Sigmoid colon (tissue), 7 donors: ENCODE data around the gene KIF3C. TPM values are rescaled to one million over a fixed set of nuclear protein-coding genes. Genes with fewer than 3 reads are reported as not detected.
"Not testable (repeated sequence)": the region's sequence is repeated elsewhere in the genome, so short reads cannot be mapped to it uniquely, and the experiment has no call there.

ENCODE experiments used
- DNase-seq: peaks from one replicate; pipeline ENCODE4 v3.0.0-alpha.2; 2019
- H3K27ac ChIP-seq, 4 donors: fragments of 200-600 bp; sonication (generic); one replicate each; pipeline ENCODE4 v1.5.1; 2016 to 2019; ENCODE audit warnings: mild to moderate bottlenecking in 1 of 4
- H3K27me3 ChIP-seq, 3 donors: fragments of 200-600 bp; sonication (generic); one replicate each; pipeline ENCODE4 v1.5.1; 2019; ENCODE audit warnings: mild to moderate bottlenecking in 1 of 3
- H3K36me3 ChIP-seq, 4 donors: fragments of 200-600 bp; sonication (generic); one replicate each; pipeline ENCODE4 v1.5.1; 2016 to 2019
- H3K4me1 ChIP-seq, 4 donors: fragments of 200-600 bp; sonication (generic); one replicate each; pipeline ENCODE4 v1.5.1; 2017 to 2019
- H3K4me3 ChIP-seq, 4 donors: fragments of 200-600 bp; sonication (generic); one replicate each; pipeline ENCODE4 v1.5.1; 2017 to 2019; ENCODE audit warnings: mild to moderate bottlenecking in 2 of 4, moderate library complexity in 1 of 4
- H3K9me3 ChIP-seq, 4 donors: fragments of 200-600 bp in 3 of 4; sonication (generic) in 3 of 4; one replicate each; pipeline versions ENCODE4 v1.5.1 to v1.6.1; 2013 to 2019
- EP300 ChIP-seq, 4 donors: sonication (generic); formaldehyde crosslinking; IDR thresholded peaks; one replicate each; pipeline ENCODE4 v1.6.1; 2017; ENCODE audit warnings: antibody characterized with exemption in 4 of 4
- POLR2A ChIP-seq, 2 donors: fragments of 450-650 bp; IDR thresholded peaks; one replicate each; pipeline ENCODE4 v1.6.1; 2016; ENCODE audit warnings: antibody characterized with exemption in 2 of 2, mild to moderate bottlenecking in 2 of 2, moderate library complexity in 2 of 2
- POLR2AphosphoS5 ChIP-seq, 4 donors: sonication (generic); formaldehyde crosslinking; IDR thresholded peaks; one replicate each; pipeline ENCODE4 v1.6.1; 2017; ENCODE audit warnings: antibody characterized with exemption in 4 of 4
- WGBS, 2 donors: extraction: QIAGEN DNeasy Blood & Tissue Kit; methylation state at CpG; one replicate each; pipeline ENCODE4 v1.1.7; 2013; 5-methylcytosine and 5-hydroxymethylcytosine counted together
- intact Hi-C: fragments of 100-400 bp; cut with DNase I; formaldehyde crosslinking; loops from one replicate; pipeline ENCODE4 v1.15.1; 2023
- polyA plus RNA-seq, 3 donors: library from polyadenylated mRNA; stranded (reverse); fragments of 200-250 nt; gene quantifications; one replicate each; pipeline ENCODE4 v1.2.3, GENCODE V29; 2013
- total RNA-seq, 4 donors: library from RNA; depleted of rRNA; stranded (reverse); fragments of >200 nt; gene quantifications; one replicate each; pipeline ENCODE4 v1.1.0, GENCODE V29; 2016
- TF ChIP-seq, protein P1 (sequence below), 4 experiments: fragments of 450-650 bp in 3 of 4; fragments of 200-600 bp in 1 of 4; IDR thresholded peaks; one replicate each; pipeline ENCODE4 v1.5.1; 2016 to 2019; ENCODE audit warnings: antibody characterized with exemption in 4 of 4, mild to moderate bottlenecking in 3 of 4, moderate library complexity in 2 of 4
- donor health status: healthy with polysubstance abuse.
- donor health status: Bipolar disorder and iron deficiency.
- donor health status: healthy.

KIF3C gene
- total and polyA plus RNA-seq, 7 donors, result 0.69 to 12.5 (median 5.7) TPM

GRCh38 chr2:25971596-25971995, 10.7 kb downstream of the KIF3C start:
- Histone ChIP-seq H3K9me3 (no peaks in the 10 kb centered on the region), H3K27ac (no peak overlapping the region), H3K4me1 (peaks cover 0 to under 1% (median 0%) of the 10 kb centered on the region in 4 donors), H3K27me3 (no peaks in the 10 kb centered on the region), H3K4me3 (no peak overlapping the region), H3K36me3 (no peaks in the 10 kb centered on the region)
- intact Hi-C loops, result no loop called here
- no peak for DNase-seq
- no peak for TF ChIP-seq POLR2A (IDR thresholded peaks at IDR 0.05)
- no peak for TF ChIP-seq POLR2AphosphoS5 (IDR thresholded peaks at IDR 0.05)
- TF ChIP-seq, protein P1, sequence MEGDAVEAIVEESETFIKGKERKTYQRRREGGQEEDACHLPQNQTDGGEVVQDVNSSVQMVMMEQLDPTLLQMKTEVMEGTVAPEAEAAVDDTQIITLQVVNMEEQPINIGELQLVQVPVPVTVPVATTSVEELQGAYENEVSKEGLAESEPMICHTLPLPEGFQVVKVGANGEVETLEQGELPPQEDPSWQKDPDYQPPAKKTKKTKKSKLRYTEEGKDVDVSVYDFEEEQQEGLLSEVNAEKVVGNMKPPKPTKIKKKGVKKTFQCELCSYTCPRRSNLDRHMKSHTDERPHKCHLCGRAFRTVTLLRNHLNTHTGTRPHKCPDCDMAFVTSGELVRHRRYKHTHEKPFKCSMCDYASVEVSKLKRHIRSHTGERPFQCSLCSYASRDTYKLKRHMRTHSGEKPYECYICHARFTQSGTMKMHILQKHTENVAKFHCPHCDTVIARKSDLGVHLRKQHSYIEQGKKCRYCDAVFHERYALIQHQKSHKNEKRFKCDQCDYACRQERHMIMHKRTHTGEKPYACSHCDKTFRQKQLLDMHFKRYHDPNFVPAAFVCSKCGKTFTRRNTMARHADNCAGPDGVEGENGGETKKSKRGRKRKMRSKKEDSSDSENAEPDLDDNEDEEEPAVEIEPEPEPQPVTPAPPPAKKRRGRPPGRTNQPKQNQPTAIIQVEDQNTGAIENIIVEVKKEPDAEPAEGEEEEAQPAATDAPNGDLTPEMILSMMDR (IDR thresholded peaks at IDR 0.05), result no peak
- no peak for TF ChIP-seq EP300 (IDR thresholded peaks at IDR 0.05)
- 79 to 95% methylated on average over 3 of the region's 3 CpGs for WGBS, 2 donors

GRCh38 chr2:25966531-25967270, 15.6 kb downstream of the KIF3C start:
- intact Hi-C loops, result no loop called here
- TF ChIP-seq POLR2AphosphoS5 (IDR thresholded peaks at IDR 0.05) (no peak), EP300 (IDR thresholded peaks at IDR 0.05) (no peak), POLR2A (IDR thresholded peaks at IDR 0.05) (no peak)
- TF ChIP-seq, protein P1 (IDR thresholded peaks at IDR 0.05), result no peak
- H3K9me3 ChIP-seq, result no peaks in the 10 kb centered on the region
- H3K27me3 ChIP-seq, result no peaks in the 10 kb centered on the region
- WGBS, 2 donors, result 89 to 93% methylated on average over 7 of the region's 7 CpGs
- no peaks in the 10 kb centered on the region for H3K4me1 ChIP-seq
- no peak overlapping the region for H3K4me3 ChIP-seq
- no peak for DNase-seq
- H3K27ac ChIP-seq, result no peak overlapping the region
- H3K36me3 ChIP-seq, result no peaks in the 10 kb centered on the region

GRCh38 chr2:25964891-25965290, 17.4 kb downstream of the KIF3C start:
- Histone ChIP-seq H3K4me1 (no peaks in the 10 kb centered on the region), H3K9me3 (no peaks in the 10 kb centered on the region), H3K27ac (no peak overlapping the region), H3K4me3 (no peak overlapping the region), H3K27me3 (no peaks in the 10 kb centered on the region), H3K36me3 (no peaks in the 10 kb centered on the region)
- TF ChIP-seq EP300 (IDR thresholded peaks at IDR 0.05), result no peak
- TF ChIP-seq, protein P1 (IDR thresholded peaks at IDR 0.05), result no peak
- TF ChIP-seq POLR2A (IDR thresholded peaks at IDR 0.05), result no peak
- TF ChIP-seq POLR2AphosphoS5 (IDR thresholded peaks at IDR 0.05), result no peak
- 91 to 93% methylated on average over 7 of the region's 7 CpGs for WGBS, 2 donors
- intact Hi-C loops, result no loop called here
- DNase-seq, result no peak

DNA sequence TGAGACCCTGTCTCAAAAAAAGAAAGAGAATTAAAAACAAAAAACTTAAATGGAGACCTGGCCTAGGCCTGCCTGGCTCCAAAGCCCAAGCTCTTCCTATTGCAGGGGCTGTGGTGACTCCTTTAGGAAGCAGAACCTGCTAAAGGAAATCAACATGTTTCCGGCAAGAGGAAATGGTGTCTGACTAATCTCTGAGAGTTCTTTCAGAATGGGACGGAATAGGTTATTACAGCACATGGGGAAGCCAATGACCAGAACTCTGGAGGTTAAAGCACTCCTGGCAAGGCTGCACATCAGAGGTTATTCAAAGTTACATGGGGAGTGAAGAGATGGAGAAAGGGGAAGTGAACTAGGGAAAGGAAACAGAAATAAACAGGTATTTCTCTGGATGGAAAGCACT, 21.4 kb downstream of the KIF3C start:
- DNase-seq, result no peak
- TF ChIP-seq POLR2AphosphoS5 (IDR thresholded peaks at IDR 0.05) (peak in 1 of 4 donors; percentile 15), POLR2A (IDR thresholded peaks at IDR 0.05) (no peak)
- peaks cover 0 to 3% (median 0%) of the 10 kb centered on the region in 4 donors for H3K36me3 ChIP-seq
- H3K27me3 ChIP-seq, result no peaks in the 10 kb centered on the region
- intact Hi-C loops, result no loop called here
- no peaks in the 10 kb centered on the region for H3K4me1 ChIP-seq
- no peaks in the 10 kb centered on the region for H3K9me3 ChIP-seq
- 62 to 83% methylated on average over 2 of the region's 2 CpGs for WGBS, 2 donors
- no peak overlapping the region for H3K4me3 ChIP-seq
- no peak overlapping the region for H3K27ac ChIP-seq

- no peaks in the 10 kb centered on the region for H3K4me1 ChIP-seq
- no peak overlapping the region for H3K4me3 ChIP-seq
- no peak for TF ChIP-seq EP300 (IDR thresholded peaks at IDR 0.05)
- TF ChIP-seq POLR2AphosphoS5 (IDR thresholded peaks at IDR 0.05), result no peak
- TF ChIP-seq, protein P1 (IDR thresholded peaks at IDR 0.05), result no peak
- no peak for TF ChIP-seq POLR2A (IDR thresholded peaks at IDR 0.05)
- intact Hi-C loops, result no loop called here
- H3K9me3 ChIP-seq, result no peaks in the 10 kb centered on the region
- no peak for DNase-seq
- H3K36me3 ChIP-seq, result peaks cover 0 to 8% (median 0%) of the 10 kb centered on the region in 4 donors
- peak overlapping the region in 1 of 4 donors; percentile 18 for H3K27ac ChIP-seq
- 81 to 91% methylated on average over 4 of the region's 4 CpGs for WGBS, 2 donors
- H3K27me3 ChIP-seq, result no peaks in the 10 kb centered on the region
Measured at GRCh38 chr2:25960396-25960795, 21.9 kb downstream of the KIF3C start.

- H3K36me3 ChIP-seq, H3K27me3 ChIP-seq, H3K9me3 ChIP-seq, H3K4me1 ChIP-seq, DNase-seq, intact Hi-C loops, H3K27ac ChIP-seq, H3K4me3 ChIP-seq: not testable (repeated sequence)
- 93 to 95% methylated on average over 12 of the region's 12 CpGs for WGBS, 2 donors
Measured at GRCh38 chr2:25958611-25959010, 23.7 kb downstream of the KIF3C start.
